Heart right ventricle (tissue), 16 donors: Measurements from ENCODE around the gene SLC8A2. TPM values are rescaled to one million over a fixed set of nuclear protein-coding genes. Genes with fewer than 3 reads are reported as not detected.

Experiments
- ATAC-seq, 8 donors: fragments of 200-7000 bp; cut with Tn5 transposase; one replicate each; pipeline ENCODE4 v1.9.1; 2020; ENCODE audit warnings: mild to moderate bottlenecking in 8 of 8, moderate library complexity in 8 of 8, moderate number of reproducible peaks in 1 of 8
- DNase-seq, 2 donors: peaks; one replicate each; pipeline ENCODE4 v3.0.0-alpha.2; 2020
- H3K27ac ChIP-seq, 10 donors: fragments of 200-600 bp; sonication (generic) in 2 of 10; one replicate each; pipeline versions ENCODE4 v1.5.0 to v1.8.0; 2020 to 2022; ENCODE audit warnings: mild to moderate bottlenecking in 3 of 10
- H3K27me3 ChIP-seq, 7 donors: fragments of 200-600 bp; one replicate each; pipeline ENCODE4 v1.8.0; 2021 to 2022; ENCODE audit warnings: mild to moderate bottlenecking in 2 of 7
- H3K36me3 ChIP-seq, 9 donors: fragments of 200-600 bp; sonication (generic) in 1 of 9; one replicate each; pipeline versions ENCODE4 v1.5.0 to v1.8.0; 2020 to 2022; ENCODE audit warnings: mild to moderate bottlenecking in 2 of 9
- H3K4me1 ChIP-seq, 9 donors: fragments of 200-600 bp; sonication (generic) in 1 of 9; one replicate each; pipeline versions ENCODE4 v1.5.0 to v1.8.0; 2020 to 2022; ENCODE audit warnings: mild to moderate bottlenecking in 4 of 9
- H3K4me3 ChIP-seq, 10 donors: fragments of 200-600 bp; sonication (generic) in 2 of 10; one replicate each; pipeline versions ENCODE4 v1.5.0 to v1.8.0; 2020 to 2022; ENCODE audit warnings: mild to moderate bottlenecking in 7 of 10, moderate library complexity in 2 of 10
- H3K9me3 ChIP-seq, 11 donors: fragments of 200-600 bp in 10 of 11; sonication (generic) in 2 of 11; one replicate each; pipeline versions ENCODE4 v1.5.0 to v1.8.0; 2013 to 2022; ENCODE audit warnings: mild to moderate bottlenecking in 2 of 11, control low read depth in 1 of 11, moderate library complexity in 1 of 11
- CTCF ChIP-seq, 9 donors: fragments of 200-600 bp; sonication (generic) in 2 of 9; IDR thresholded peaks; one replicate each; pipeline versions ENCODE4 v1.5.0 to v1.8.0; 2021 to 2022; ENCODE audit warnings: antibody characterized with exemption in 9 of 9, mild to moderate bottlenecking in 5 of 9, moderate library complexity in 1 of 9
- WGBS, 2 donors: extraction: QIAGEN DNeasy Blood & Tissue Kit; methylation state at CpG; one replicate each; pipeline ENCODE4 v1.1.7; 2013; ENCODE audit warnings: inconsistent platforms in 1 of 2; 5-methylcytosine and 5-hydroxymethylcytosine counted together
- intact Hi-C, 10 donors: fragments of 100-400 bp; cut with DNase I; formaldehyde crosslinking; loops; one replicate each; pipeline versions ENCODE4 v1.11.1 to v1.14.2; 2022
- polyA plus RNA-seq, 2 donors: library from polyadenylated mRNA; stranded (reverse); fragments of 200-250 nt; gene quantifications; one replicate each; pipeline ENCODE4 v1.2.3, GENCODE V29; 2013
- total RNA-seq, 10 donors: library from RNA; stranded (reverse); fragmentation: NEBNext Ultra II Directional in 3 of 10; extraction: Animal tissue kit (Norgen Biotek cat#: 25700) in 3 of 10; gene quantifications; one replicate each; pipeline versions ENCODE4 v1.2.1 to v1.2.4, GENCODE V29; 2021 to 2023
- donor health status: Arrhythmogenic right ventricular cardiomyopathy.
- donor health status: ischemic (EF 13 %, LVEDD 7.1; RV severe dilation, severe dysfunction).
- donor health status: healthy with polysubstance abuse.
- donor health status: DM: no; HTN: yes; CAD: no.
- donor health status: DM: no; HTN: no; CAD: no.
- donor health status: ischemic (EF 25% LVEDD 6.9; RV normal size, moderate dysfunction).
- donor health status: ischemic (EF 25% LVEDD 5.7; RV mildly dilated, moderate dysfunction).
- donor health status: healthy.
- donor health status: DM: yes; HTN: yes; CAD: no.
- donor health status: Ischemic cardiomyopathy.
- donor health status: ischemic (EF 35%, LVEDD 5.7; RV mildly dilated, moderate dysfunction).
- donor health status: nonischemic (EF 11% LVEDD 7.7; RV severe dilation, severe dysfunction).
- donor health status: DM: yes; HTN: yes; CAD: no.
- donor health status: PGD.
- donor health status: ischemic (EF 29% LVEDD 5.4; RV normal size, mild dysfunction).
- donor health status: nonischemic (EF 23%, LVEDD 6.1; RV moderate dilation, normal function).

Gene SLC8A2
- total and polyA plus RNA-seq, 12 donors, result 0.03 to 0.64 (median 0.15) TPM; not detected in 3

- no peaks in the 10 kb centered on the region for H3K9me3 ChIP-seq
- ATAC-seq (no peak), DNase-seq (no peak)
- TF ChIP-seq CTCF (IDR thresholded peaks at IDR 0.05), result no peak
- intact Hi-C loops, result no loop called here
- H3K4me1 ChIP-seq, result no peaks in the 10 kb centered on the region
- 82 to 84% methylated on average over 8 of the region's 8 CpGs for WGBS, 2 donors
- peaks cover 0 to 66% (median 55%) of the 10 kb centered on the region in 7 donors for H3K27me3 ChIP-seq
- H3K27ac ChIP-seq, result no peak overlapping the region
- H3K36me3 ChIP-seq, result no peaks in the 10 kb centered on the region
- H3K4me3 ChIP-seq, result no peak overlapping the region
These were observed 60.6 kb downstream of the SLC8A2 start for GRCh38 chr19:47411101-47411500.

- ATAC-seq (no peak), DNase-seq (no peak)
- intact Hi-C loops, result no loop called here
- no peaks in the 10 kb centered on the region for H3K9me3 ChIP-seq
- H3K4me3 ChIP-seq, result no peak overlapping the region
- no peaks in the 10 kb centered on the region for H3K4me1 ChIP-seq
- H3K27me3 ChIP-seq, result peaks cover 0 to 60% (median 45%) of the 10 kb centered on the region in 7 donors
- no peak for TF ChIP-seq CTCF (IDR thresholded peaks at IDR 0.05)
- WGBS, 2 donors, result 88 to 93% methylated on average over 14 of the region's 14 CpGs
- no peaks in the 10 kb centered on the region for H3K36me3 ChIP-seq
- no peak overlapping the region for H3K27ac ChIP-seq
These were observed 63.3 kb downstream of the SLC8A2 start for GRCh38 chr19:47408156-47408938.

- intact Hi-C loops, result no loop called here
- Histone ChIP-seq H3K9me3 (no peaks in the 10 kb centered on the region), H3K4me3 (no peak overlapping the region), H3K4me1 (no peaks in the 10 kb centered on the region), H3K27ac (no peak overlapping the region), H3K27me3 (peaks cover 0 to 58% (median 44%) of the 10 kb centered on the region in 7 donors), H3K36me3 (no peaks in the 10 kb centered on the region)
- ATAC-seq, result no peak
- TF ChIP-seq CTCF (IDR thresholded peaks at IDR 0.05), result no peak
- 18 to 27% methylated on average over 14 of the region's 14 CpGs for WGBS, 2 donors
- no peak for DNase-seq
These were observed 64.3 kb downstream of the SLC8A2 start for GRCh38 chr19:47407417-47407774.

GRCh38 chr19:47406711-47407416, 64.8 kb downstream of the SLC8A2 start:
- Histone ChIP-seq H3K27me3 (peaks cover 0 to 60% (median 44%) of the 10 kb centered on the region in 7 donors), H3K36me3 (no peaks in the 10 kb centered on the region), H3K9me3 (no peaks in the 10 kb centered on the region), H3K27ac (no peak overlapping the region), H3K4me1 (no peaks in the 10 kb centered on the region), H3K4me3 (no peak overlapping the region)
- intact Hi-C loops, result no loop called here
- ATAC-seq (peak in 4 of 8 donors; percentile 46 to 61 (median 56)), DNase-seq (no peak)
- TF ChIP-seq CTCF (IDR thresholded peaks at IDR 0.05), result no peak
- 18 to 22% methylated on average over 45 to 47 of the region's 47 CpGs for WGBS, 2 donors
